HUES6 (cell line): Measurements from ENCODE around the gene PCDHA13.
"Not testable (repeated sequence)": the region's sequence is repeated elsewhere in the genome, so short reads cannot be mapped to it uniquely, and the experiment has no call there.

Experiments
- H3K27ac ChIP-seq: 2 replicates; pipeline ENCODE4 v1.7.0; 2013; ENCODE audit warnings: low read depth, mild to moderate bottlenecking, low read length, inconsistent platforms
- H3K27me3 ChIP-seq: 2 replicates; pipeline ENCODE4 v1.6.1; 2013; ENCODE audit warnings: low read length; ENCODE audit not compliant: control insufficient read depth, insufficient read depth
- H3K36me3 ChIP-seq: 2 replicates; pipeline ENCODE4 v1.6.1; 2013; ENCODE audit warnings: low read length; ENCODE audit not compliant: control insufficient read depth, insufficient read depth
- H3K4me1 ChIP-seq: 2 replicates; pipeline ENCODE4 v1.6.1; 2013; ENCODE audit warnings: low read length; ENCODE audit not compliant: control insufficient read depth, insufficient read depth
- H3K4me3 ChIP-seq: 2 replicates; pipeline ENCODE4 v1.5.1; 2013; ENCODE audit warnings: low read depth, low read length
- H3K9ac ChIP-seq: one replicate; pipeline ENCODE4 v1.6.1; 2013; ENCODE audit warnings: mild to moderate bottlenecking, low read length
- H3K9me3 ChIP-seq: 2 replicates; pipeline ENCODE4 v1.6.1; 2013; ENCODE audit warnings: low read depth, low read length; ENCODE audit not compliant: control insufficient read depth, insufficient read depth

Gene PCDHA13, protein sequence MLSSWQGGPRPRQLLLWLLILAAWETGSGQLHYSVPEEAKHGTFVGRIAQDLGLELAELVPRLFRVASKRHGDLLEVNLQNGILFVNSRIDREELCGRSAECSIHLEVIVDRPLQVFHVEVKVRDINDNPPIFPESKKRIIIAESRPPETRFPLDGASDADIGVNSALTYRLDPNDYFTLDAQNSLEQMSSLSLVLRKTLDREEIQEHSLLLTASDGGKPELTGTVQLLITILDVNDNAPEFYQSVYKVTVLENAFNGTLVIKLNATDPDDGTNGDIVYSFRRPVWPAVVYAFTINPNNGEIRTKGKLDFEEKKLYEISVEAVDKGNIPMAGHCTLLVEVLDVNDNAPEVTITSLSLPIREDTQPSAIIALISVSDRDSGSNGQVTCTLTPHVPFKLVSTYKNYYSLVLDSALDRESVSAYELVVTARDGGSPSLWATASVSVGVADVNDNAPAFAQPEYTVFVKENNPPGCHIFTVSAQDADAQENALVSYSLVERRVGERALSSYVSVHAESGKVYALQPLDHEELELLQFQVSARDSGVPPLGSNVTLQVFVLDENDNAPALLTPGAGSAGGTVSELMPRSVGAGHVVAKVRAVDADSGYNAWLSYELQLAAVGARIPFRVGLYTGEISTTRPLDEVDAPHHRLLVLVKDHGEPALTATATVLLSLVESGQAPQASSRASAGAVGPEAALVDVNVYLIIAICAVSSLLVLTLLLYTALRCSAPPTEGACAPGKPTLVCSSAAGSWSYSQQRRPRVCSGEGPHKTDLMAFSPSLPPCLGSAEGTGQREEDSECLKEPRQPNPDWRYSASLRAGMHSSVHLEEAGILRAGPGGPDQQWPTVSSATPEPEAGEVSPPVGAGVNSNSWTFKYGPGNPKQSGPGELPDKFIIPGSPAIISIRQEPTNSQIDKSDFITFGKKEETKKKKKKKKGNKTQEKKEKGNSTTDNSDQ

DNA sequence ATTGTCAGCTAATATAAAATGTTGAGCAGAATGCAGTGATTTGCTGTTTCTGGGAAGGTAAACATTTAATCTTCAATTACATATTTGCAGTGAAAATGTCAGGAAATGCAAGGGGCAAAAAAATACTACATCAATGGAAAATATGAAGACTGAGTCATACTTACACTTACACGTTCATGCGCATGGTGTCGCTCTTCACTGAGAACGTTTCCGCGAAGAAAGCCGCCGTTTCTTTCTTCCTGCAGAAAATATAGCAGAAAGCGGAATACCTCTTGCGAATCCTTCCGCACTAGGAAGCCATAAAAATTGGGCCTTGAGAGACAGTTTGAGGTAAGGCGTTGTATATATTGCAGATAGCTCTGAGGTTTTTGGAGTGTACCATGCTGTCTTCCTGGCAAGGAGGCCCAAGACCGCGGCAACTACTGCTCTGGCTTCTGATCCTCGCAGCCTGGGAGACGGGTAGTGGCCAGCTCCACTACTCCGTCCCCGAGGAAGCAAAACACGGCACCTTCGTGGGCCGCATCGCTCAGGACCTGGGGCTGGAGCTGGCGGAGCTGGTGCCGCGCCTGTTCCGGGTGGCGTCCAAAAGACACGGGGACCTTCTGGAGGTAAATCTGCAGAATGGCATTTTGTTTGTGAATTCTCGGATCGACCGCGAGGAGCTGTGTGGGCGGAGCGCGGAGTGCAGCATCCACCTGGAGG lies at the start of gene PCDHA13:
PCDHA13 (plus strand) TSS at position 236 of the 702 bp plus-strand sequence; CDS start at position 381, 145 bp downstream.
- Histone ChIP-seq H3K9ac (peak within 1 kb of the TSS; percentile 47), H3K27me3 (no peaks in the 10 kb centered on the region), H3K9me3 (no peaks in the 10 kb centered on the region), H3K4me1 (no peaks in the 10 kb centered on the region), H3K36me3 (0 out of 2 replicates have a peak, but pooled peaks cover 2% of the 10 kb centered on the region), H3K27ac (no peak within 1 kb of the TSS), H3K4me3 (peak within 1 kb of the TSS; percentile 55)

GRCh38 chr5:140833993-140834392 lies 47.9 kb upstream of the PCDHA13 start, which contains the start of gene PCDHA7:
Gene PCDHA7 (plus strand): TSS chr5:140834269. CDS start chr5:140834384, 115 bp downstream.
- Histone ChIP-seq H3K9me3 (peaks cover 7% of the 10 kb centered on the region), H3K4me3 (peak within 1 kb of the TSS; percentile 41; the same call in 1 of the 2 replicates), H3K27ac (no peak within 1 kb of the TSS), H3K4me1 (no peaks in the 10 kb centered on the region), H3K27me3 (no peaks in the 10 kb centered on the region), H3K9ac (no peak within 1 kb of the TSS), H3K36me3 (peaks cover 3% of the 10 kb centered on the region; the same call in 1 of the 2 replicates)

DNA sequence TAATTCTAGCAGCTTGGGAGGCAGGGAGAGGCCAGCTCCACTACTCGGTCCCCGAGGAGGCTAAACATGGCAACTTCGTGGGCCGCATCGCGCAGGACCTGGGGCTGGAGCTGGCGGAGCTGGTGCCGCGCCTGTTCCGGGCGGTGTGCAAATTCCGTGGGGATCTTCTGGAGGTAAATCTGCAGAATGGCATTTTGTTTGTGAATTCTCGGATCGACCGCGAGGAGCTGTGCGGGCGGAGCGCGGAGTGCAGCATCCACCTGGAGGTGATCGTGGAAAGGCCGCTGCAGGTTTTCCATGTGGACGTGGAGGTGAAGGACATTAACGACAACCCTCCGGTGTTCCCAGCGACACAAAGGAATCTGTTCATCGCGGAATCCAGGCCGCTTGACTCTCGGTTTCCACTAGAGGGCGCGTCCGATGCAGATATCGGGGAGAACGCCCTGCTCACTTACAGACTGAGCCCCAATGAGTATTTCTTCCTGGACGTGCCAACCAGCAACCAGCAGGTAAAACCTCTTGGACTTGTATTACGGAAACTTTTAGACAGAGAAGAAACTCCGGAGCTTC lies 47.4 kb upstream of the PCDHA13 start:
- H3K9me3 ChIP-seq, H3K27ac ChIP-seq, H3K27me3 ChIP-seq, H3K36me3 ChIP-seq, H3K9ac ChIP-seq, H3K4me1 ChIP-seq: not testable (repeated sequence)
- peak overlapping the region; percentile 41; the same call in 1 of the 2 replicates for H3K4me3 ChIP-seq

DNA sequence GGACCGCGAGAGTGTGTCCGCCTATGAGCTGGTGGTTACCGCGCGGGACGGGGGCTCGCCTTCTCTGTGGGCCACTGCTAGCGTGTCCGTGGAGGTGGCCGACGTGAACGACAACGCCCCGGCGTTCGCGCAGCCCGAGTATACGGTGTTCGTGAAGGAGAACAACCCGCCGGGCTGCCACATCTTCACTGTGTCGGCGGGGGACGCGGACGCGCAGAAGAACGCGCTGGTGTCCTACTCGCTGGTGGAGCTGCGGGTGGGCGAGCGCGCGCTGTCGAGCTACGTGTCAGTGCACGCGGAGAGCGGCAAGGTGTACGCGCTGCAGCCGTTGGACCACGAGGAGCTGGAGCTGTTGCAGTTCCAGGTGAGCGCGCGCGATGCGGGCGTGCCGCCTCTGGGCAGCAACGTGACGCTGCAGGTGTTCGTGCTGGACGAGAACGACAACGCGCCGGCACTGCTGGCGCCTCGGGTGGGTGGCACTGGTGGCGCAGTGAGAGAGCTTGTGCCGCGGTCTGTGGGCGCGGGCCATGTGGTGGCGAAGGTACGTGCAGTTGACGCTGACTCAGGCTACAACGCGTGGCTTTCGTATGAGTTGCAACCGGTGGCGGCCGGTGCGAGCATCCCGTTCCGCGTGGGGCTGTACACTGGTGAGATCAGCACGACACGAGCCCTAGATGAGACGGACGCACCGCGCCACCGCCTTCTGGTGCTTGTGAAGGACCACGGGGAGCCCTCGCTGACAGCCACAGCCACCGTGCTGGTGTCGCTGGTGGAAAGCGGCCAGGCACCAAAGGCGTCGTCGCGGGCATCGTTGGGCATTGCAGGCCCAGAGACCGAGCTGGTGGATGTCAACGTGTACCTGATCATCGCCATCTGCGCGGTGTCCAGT lies 46.1 kb upstream of the PCDHA13 start:
- no peak overlapping the region for H3K27ac ChIP-seq
- no peaks in the 10 kb centered on the region for H3K4me1 ChIP-seq
- H3K27me3 ChIP-seq, result no peaks in the 10 kb centered on the region
- no peak overlapping the region for H3K9ac ChIP-seq
- peaks cover 3% of the 10 kb centered on the region; the same call in 1 of the 2 replicates for H3K36me3 ChIP-seq
- peaks cover 5% of the 10 kb centered on the region; the same call in 1 of the 2 replicates for H3K9me3 ChIP-seq
- no peak overlapping the region for H3K4me3 ChIP-seq

DNA sequence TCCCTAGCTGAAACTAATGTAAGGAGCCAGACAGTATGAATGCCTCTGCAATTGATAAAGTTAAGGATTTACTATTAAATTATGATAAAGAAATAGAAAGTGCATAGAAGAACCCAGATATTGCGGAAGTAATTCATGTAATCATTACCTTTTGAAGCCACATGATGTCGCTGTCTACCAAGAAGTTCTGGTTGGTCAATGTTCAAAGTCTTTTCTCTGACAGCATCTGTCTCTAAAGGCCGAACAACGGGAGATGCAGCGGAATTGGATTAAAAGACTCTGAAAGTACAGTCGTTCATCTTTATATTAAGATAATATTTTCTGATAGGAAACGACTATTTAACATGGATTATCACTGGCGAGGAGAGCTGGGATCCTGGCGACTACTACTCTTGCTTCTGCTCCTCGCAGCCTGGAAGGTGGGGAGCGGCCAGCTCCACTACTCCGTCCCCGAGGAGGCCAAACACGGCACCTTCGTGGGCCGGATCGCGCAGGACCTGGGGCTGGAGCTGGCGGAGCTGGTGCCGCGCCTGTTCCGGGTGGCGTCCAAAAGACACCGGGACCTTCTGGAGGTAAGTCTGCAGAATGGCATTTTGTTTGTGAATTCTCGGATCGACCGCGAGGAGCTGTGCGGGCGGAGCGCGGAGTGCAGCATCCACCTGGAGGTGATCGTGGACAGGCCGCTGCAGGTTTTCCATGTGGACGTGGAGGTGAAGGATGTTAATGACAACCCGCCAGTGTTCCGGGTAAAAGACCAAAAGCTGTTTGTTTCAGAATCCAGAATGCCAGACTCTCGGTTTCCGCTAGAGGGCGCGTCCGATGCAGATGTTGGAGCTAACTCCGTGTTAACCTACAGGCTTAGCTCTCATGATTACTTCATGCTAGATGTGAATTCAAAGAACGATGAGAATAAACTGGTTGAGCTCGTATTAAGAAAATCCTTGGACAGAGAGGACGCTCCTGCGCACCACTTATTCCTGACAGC lies 40.7 kb upstream of the PCDHA13 start, which contains the start of gene PCDHA8:
PCDHA8 (plus strand) TSS at position 210 of the 985 bp plus-strand sequence; CDS start at position 345, 135 bp downstream.
- Histone ChIP-seq H3K4me3 (peak within 1 kb of the TSS; percentile 42), H3K4me1 (no peaks in the 10 kb centered on the region), H3K36me3 (peaks cover 1% of the 10 kb centered on the region; the same call in 1 of the 2 replicates), H3K9me3 (peaks cover 5% of the 10 kb centered on the region), H3K27ac (no peak within 1 kb of the TSS), H3K9ac (no peak within 1 kb of the TSS), H3K27me3 (no peaks in the 10 kb centered on the region)

DNA sequence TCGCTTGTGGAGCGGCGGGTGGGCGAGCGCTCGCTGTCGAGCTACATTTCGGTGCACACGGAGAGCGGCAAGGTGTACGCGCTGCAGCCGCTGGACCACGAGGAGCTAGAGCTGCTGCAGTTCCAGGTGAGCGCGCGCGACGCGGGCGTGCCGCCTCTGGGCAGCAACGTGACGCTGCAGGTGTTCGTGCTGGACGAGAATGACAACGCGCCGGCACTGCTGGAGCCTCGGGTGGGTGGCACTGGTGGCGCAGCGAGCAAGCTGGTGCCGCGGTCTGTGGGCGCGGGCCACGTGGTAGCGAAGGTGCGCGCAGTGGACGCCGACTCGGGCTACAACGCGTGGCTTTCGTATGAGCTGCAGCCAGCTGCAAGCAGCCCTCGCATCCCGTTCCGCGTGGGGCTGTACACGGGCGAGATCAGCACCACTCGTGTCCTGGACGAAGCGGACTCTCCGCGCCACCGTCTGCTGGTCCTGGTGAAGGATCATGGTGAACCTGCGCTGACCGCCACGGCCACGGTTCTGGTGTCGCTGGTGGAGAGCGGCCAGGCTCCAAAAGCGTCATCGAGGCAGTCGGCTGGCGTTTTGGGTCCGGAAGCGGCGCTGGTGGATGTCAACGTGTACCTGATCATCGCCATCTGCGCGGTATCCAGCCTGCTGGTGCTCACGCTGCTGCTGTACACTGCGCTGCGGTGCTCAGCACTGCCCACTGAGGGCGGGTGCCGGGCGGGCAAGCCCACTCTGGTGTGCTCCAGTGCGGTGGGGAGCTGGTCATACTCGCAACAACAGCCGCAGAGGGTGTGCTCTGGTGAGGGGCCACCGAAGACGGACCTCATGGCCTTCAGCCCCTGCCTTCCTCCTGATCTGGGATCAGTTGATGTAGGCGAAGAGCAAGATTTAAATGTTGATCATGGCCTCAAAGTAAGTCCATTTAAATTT lies 38.9 kb upstream of the PCDHA13 start:
- H3K4me3 ChIP-seq, result no peak overlapping the region
- no peaks in the 10 kb centered on the region for H3K4me1 ChIP-seq
- H3K9ac ChIP-seq, result no peak overlapping the region
- no peaks in the 10 kb centered on the region for H3K36me3 ChIP-seq
- no peak overlapping the region for H3K27ac ChIP-seq
- H3K27me3 ChIP-seq, result no peaks in the 10 kb centered on the region
- peaks cover 3% of the 10 kb centered on the region; the same call in 1 of the 2 replicates for H3K9me3 ChIP-seq

- H3K4me3 ChIP-seq, result peak within 1 kb of the TSS; percentile 48; the same call in 1 of the 2 replicates
- not testable (repeated sequence) for H3K36me3 ChIP-seq, H3K27ac ChIP-seq, H3K4me1 ChIP-seq, H3K9ac ChIP-seq, H3K27me3 ChIP-seq, H3K9me3 ChIP-seq
Measured at GRCh38 chr5:140848139-140849102, 33.5 kb upstream of the PCDHA13 start, which contains the start of gene PCDHA9. Gene PCDHA9 (plus strand): TSS chr5:140848382. CDS start chr5:140848496, 114 bp downstream.
